HCT116 (cell line): ENCODE data around the gene FCER1G.

Experiments
- CEBPB ChIP-seq: IDR thresholded peaks from 2 replicates; pipeline ENCODE4 v1.6.1; 2012; ENCODE audit warnings: low read depth
- EZH2phosphoT487 ChIP-seq: fragments of 200-600 bp; IDR thresholded peaks from 2 replicates; pipeline ENCODE4 v1.6.1; 2018; ENCODE audit warnings: antibody characterized with exemption, borderline replicate concordance
- POLR2A ChIP-seq: IDR thresholded peaks from 2 replicates; pipeline ENCODE4 v1.7.0; 2011; ENCODE audit warnings: borderline replicate concordance; ENCODE audit not compliant: insufficient read depth, insufficient read length; ENCODE audit errors: extremely low read depth
- POLR2AphosphoS5 ChIP-seq: IDR thresholded peaks from 2 replicates; pipeline ENCODE4 v1.6.1; 2011; ENCODE audit warnings: mild to moderate bottlenecking, low read depth, low read length, moderate library complexity
- RAD21 ChIP-seq: IDR thresholded peaks from 2 replicates; pipeline ENCODE4 v1.6.1; 2012; ENCODE audit warnings: low read depth, mild to moderate bottlenecking
- SIN3A ChIP-seq: IDR thresholded peaks from 2 replicates; pipeline ENCODE4 v1.6.1; 2012; ENCODE audit warnings: low read depth
- SP1 ChIP-seq: IDR thresholded peaks from 2 replicates; pipeline ENCODE4 v1.6.1; 2012; ENCODE audit warnings: low read depth
- ZNF274 ChIP-seq: fragments of 200-500 bp; sonication (Bioruptor generic); IDR thresholded peaks from 2 replicates; pipeline ENCODE4 v1.6.1; 2014; ENCODE audit warnings: mild to moderate bottlenecking, low read depth, low read length, inconsistent platforms
- TF ChIP-seq, protein P1 (sequence below), 3 experiments: fragments of 200-600 bp in 1 of 3; sonication (generic) in 1 of 3; IDR thresholded peaks in 2 of 3; conservative IDR thresholded peaks in 1 of 3; 2 replicates each; pipeline ENCODE4 v1.5.1; 2012 to 2017; ENCODE audit warnings: low read depth in 2 of 3, low read length in 2 of 3, antibody characterized with exemption in 1 of 3, borderline replicate concordance in 1 of 3, control low read depth in 1 of 3, mild to moderate bottlenecking in 1 of 3, mixed read lengths in 1 of 3, mixed run types in 1 of 3, moderate library complexity in 1 of 3; ENCODE audit not compliant: insufficient read depth in 1 of 3
- TF ChIP-seq, protein P2 (sequence below): IDR thresholded peaks from 2 replicates; pipeline ENCODE4 v1.6.1; 2012
- TF ChIP-seq, protein P3 (sequence below): IDR thresholded peaks from 2 replicates; pipeline ENCODE4 v1.6.1; 2012; ENCODE audit warnings: low read depth
- TF ChIP-seq, protein P4 (sequence below): IDR thresholded peaks from 2 replicates; pipeline ENCODE4 v1.6.1; 2012

DNA sequence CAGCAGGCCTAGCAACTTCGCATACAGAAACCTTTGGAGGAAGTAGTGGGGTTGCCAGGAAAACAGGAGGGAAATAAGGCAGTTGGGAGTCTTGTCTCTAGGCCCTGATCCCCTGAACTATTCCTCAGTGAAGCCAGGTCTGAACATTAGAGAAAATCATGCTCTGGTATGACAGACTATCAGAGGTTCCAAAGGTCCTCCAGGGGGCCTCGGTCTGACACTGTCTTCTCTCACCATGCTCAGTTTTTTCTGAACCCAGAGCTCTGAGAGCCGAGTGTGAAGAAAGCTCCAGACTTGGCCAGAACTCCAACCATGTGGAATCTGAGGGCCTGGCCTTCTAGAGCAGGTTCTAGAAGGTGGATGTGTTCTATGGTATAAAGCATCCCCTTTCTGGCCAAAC lies 14.8 kb downstream of the FCER1G start:
- TF ChIP-seq, protein P1, sequence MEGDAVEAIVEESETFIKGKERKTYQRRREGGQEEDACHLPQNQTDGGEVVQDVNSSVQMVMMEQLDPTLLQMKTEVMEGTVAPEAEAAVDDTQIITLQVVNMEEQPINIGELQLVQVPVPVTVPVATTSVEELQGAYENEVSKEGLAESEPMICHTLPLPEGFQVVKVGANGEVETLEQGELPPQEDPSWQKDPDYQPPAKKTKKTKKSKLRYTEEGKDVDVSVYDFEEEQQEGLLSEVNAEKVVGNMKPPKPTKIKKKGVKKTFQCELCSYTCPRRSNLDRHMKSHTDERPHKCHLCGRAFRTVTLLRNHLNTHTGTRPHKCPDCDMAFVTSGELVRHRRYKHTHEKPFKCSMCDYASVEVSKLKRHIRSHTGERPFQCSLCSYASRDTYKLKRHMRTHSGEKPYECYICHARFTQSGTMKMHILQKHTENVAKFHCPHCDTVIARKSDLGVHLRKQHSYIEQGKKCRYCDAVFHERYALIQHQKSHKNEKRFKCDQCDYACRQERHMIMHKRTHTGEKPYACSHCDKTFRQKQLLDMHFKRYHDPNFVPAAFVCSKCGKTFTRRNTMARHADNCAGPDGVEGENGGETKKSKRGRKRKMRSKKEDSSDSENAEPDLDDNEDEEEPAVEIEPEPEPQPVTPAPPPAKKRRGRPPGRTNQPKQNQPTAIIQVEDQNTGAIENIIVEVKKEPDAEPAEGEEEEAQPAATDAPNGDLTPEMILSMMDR (IDR thresholded peaks at IDR 0.05 in 2 of 3, conservative IDR thresholded peaks at IDR 0.05 in 1 of 3; ENCODE audit: borderline replicate concordance in 1 of 3, insufficient read depth in 1 of 3, low read depth in 2 of 3, low read length in 2 of 3), result peak; percentile 24 to 34 (median 27); a peak in 5 of 6 replicates
- TF ChIP-seq POLR2A, result no peak
- no peak for TF ChIP-seq CEBPB
- peak; percentile 33; the same call in 1 of the 2 replicates for TF ChIP-seq RAD21
- TF ChIP-seq, protein P2, sequence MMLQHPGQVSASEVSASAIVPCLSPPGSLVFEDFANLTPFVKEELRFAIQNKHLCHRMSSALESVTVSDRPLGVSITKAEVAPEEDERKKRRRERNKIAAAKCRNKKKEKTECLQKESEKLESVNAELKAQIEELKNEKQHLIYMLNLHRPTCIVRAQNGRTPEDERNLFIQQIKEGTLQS, result no peak
- TF ChIP-seq ZNF274, result no peak
- TF ChIP-seq, protein P3, sequence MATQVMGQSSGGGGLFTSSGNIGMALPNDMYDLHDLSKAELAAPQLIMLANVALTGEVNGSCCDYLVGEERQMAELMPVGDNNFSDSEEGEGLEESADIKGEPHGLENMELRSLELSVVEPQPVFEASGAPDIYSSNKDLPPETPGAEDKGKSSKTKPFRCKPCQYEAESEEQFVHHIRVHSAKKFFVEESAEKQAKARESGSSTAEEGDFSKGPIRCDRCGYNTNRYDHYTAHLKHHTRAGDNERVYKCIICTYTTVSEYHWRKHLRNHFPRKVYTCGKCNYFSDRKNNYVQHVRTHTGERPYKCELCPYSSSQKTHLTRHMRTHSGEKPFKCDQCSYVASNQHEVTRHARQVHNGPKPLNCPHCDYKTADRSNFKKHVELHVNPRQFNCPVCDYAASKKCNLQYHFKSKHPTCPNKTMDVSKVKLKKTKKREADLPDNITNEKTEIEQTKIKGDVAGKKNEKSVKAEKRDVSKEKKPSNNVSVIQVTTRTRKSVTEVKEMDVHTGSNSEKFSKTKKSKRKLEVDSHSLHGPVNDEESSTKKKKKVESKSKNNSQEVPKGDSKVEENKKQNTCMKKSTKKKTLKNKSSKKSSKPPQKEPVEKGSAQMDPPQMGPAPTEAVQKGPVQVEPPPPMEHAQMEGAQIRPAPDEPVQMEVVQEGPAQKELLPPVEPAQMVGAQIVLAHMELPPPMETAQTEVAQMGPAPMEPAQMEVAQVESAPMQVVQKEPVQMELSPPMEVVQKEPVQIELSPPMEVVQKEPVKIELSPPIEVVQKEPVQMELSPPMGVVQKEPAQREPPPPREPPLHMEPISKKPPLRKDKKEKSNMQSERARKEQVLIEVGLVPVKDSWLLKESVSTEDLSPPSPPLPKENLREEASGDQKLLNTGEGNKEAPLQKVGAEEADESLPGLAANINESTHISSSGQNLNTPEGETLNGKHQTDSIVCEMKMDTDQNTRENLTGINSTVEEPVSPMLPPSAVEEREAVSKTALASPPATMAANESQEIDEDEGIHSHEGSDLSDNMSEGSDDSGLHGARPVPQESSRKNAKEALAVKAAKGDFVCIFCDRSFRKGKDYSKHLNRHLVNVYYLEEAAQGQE, result no peak
- TF ChIP-seq POLR2AphosphoS5, result no peak
- TF ChIP-seq SP1, result no peak
- TF ChIP-seq EZH2phosphoT487, result no peak
- TF ChIP-seq SIN3A, result no peak
- TF ChIP-seq, protein P4, sequence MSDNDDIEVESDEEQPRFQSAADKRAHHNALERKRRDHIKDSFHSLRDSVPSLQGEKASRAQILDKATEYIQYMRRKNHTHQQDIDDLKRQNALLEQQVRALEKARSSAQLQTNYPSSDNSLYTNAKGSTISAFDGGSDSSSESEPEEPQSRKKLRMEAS, result no peak
